GM23338 (cell line): ENCODE results near the gene CDHR2. TPM values are rescaled to one million over a fixed set of nuclear protein-coding genes. Genes with fewer than 3 reads are reported as not detected.

ENCODE experiments used
- ATAC-seq: fragments of 200-7000 bp; cut with Tn5 transposase; 3 replicates; pipeline ENCODE4 v1.9.1; 2020
- DNase-seq: peaks from one replicate; pipeline ENCODE4 v3.0.0-alpha.2; 2015; ENCODE audit warnings: low spot score
- H2AFZ ChIP-seq: fragments of 200-600 bp; sonication (generic); 2 replicates; pipeline ENCODE4 v1.8.0; 2016; ENCODE audit warnings: antibody characterized with exemption, mild to moderate bottlenecking, moderate library complexity
- H3F3A ChIP-seq: fragments of 200-600 bp; sonication (generic); replicated peaks from 2 replicates; pipeline ENCODE4 v1.8.0; 2017; ENCODE audit warnings: antibody characterized with exemption, mixed run types, low read depth
- H3K27ac ChIP-seq: fragments of 200-600 bp; sonication (generic); 2 replicates; pipeline ENCODE4 v1.6.1; 2016; ENCODE audit warnings: low read depth
- H3K27me3 ChIP-seq: fragments of 200-600 bp; sonication (generic); 2 replicates; pipeline ENCODE4 v1.8.0; 2016; ENCODE audit warnings: mild to moderate bottlenecking, mixed run types, moderate library complexity; ENCODE audit not compliant: insufficient read depth
- H3K36me3 ChIP-seq: fragments of 200-600 bp; sonication (generic); 2 replicates; pipeline ENCODE4 v1.8.0; 2016; ENCODE audit warnings: mild to moderate bottlenecking; ENCODE audit not compliant: insufficient read depth
- H3K4me1 ChIP-seq: fragments of 200-600 bp; sonication (generic); 2 replicates; pipeline ENCODE4 v1.8.0; 2016; ENCODE audit warnings: mild to moderate bottlenecking, moderate library complexity; ENCODE audit not compliant: insufficient read depth
- H3K4me2 ChIP-seq: fragments of 200-600 bp; sonication (generic); 2 replicates; pipeline ENCODE4 v1.7.1; 2017; ENCODE audit warnings: mixed run types
- H3K4me3 ChIP-seq: fragments of 200-600 bp; sonication (generic); 2 replicates; pipeline ENCODE4 v1.6.1; 2016; ENCODE audit warnings: mixed run types
- H3K79me2 ChIP-seq: fragments of 200-600 bp; sonication (generic); replicated peaks from 2 replicates; pipeline ENCODE4 v1.8.0; 2017; ENCODE audit warnings: mild to moderate bottlenecking; ENCODE audit not compliant: insufficient read depth
- H3K9me2 ChIP-seq: fragments of 200-600 bp; sonication (generic); 2 replicates; pipeline ENCODE4 v1.8.0; 2017; ENCODE audit not compliant: insufficient read depth
- H4K20me1 ChIP-seq: fragments of 200-600 bp; sonication (generic); replicated peaks from 2 replicates; pipeline ENCODE4 v1.8.0; 2017; ENCODE audit warnings: mild to moderate bottlenecking; ENCODE audit not compliant: insufficient read depth
- H3K27ac Mint-ChIP-seq: 2 replicates; pipeline ENCODE4 v1.8.0; 2020; ENCODE audit warnings: inconsistent platforms, mild to moderate bottlenecking, moderate library complexity, mixed read lengths
- H3K27me3 Mint-ChIP-seq: 3 replicates; pipeline ENCODE4 v1.8.0; 2022; ENCODE audit warnings: low read depth, mild to moderate bottlenecking, moderate library complexity, mixed read lengths, inconsistent platforms; ENCODE audit not compliant: insufficient read depth, poor library complexity
- H3K36me3 Mint-ChIP-seq: 3 replicates; pipeline ENCODE4 v1.8.0; 2021; ENCODE audit warnings: low read depth, mild to moderate bottlenecking, inconsistent platforms, moderate library complexity, mixed read lengths
- H3K4me1 Mint-ChIP-seq: 3 replicates; pipeline ENCODE4 v1.8.0; 2020; ENCODE audit warnings: mild to moderate bottlenecking, inconsistent platforms, mixed read lengths
- H3K4me3 Mint-ChIP-seq: 3 replicates; pipeline ENCODE4 v1.8.0; 2021; ENCODE audit warnings: moderate library complexity, mild to moderate bottlenecking, inconsistent platforms, mixed read lengths
- H3K9me3 Mint-ChIP-seq: 3 replicates; pipeline ENCODE4 v1.8.0; 2020; ENCODE audit warnings: moderate library complexity, mild to moderate bottlenecking, inconsistent platforms, mixed read lengths
- CTCF ChIP-seq, 2 experiments: fragments of 200-600 bp in 1 of 2; sonication (generic) in 1 of 2; conservative IDR thresholded peaks; 2 replicates each; pipeline versions ENCODE4 v1.5.1 to v1.6.1; 2016 to 2017; ENCODE audit warnings: antibody characterized with exemption in 2 of 2, low read depth in 2 of 2, mild to moderate bottlenecking in 2 of 2, moderate library complexity in 1 of 2
- ETS1 ChIP-seq: IDR thresholded peaks from 2 replicates; pipeline ENCODE4 v1.6.1; 2016; ENCODE audit warnings: antibody characterized with exemption
- EZH2 ChIP-seq: fragments of 200-600 bp; sonication (generic); IDR thresholded peaks from one replicate; pipeline ENCODE4 v1.8.0; 2017; ENCODE audit warnings: antibody characterized with exemption, mild to moderate bottlenecking, low read depth; ENCODE audit not compliant: unreplicated experiment
- JUNB ChIP-seq: IDR thresholded peaks from one replicate; pipeline ENCODE4 v1.6.1; 2016; ENCODE audit warnings: antibody characterized with exemption; ENCODE audit not compliant: unreplicated experiment
- ZNF462 ChIP-seq: fragments of 250-450 bp; sonication (Bioruptor Pico); IDR thresholded peaks from 2 replicates; pipeline ENCODE4 v1.5.0; 2020; ENCODE audit warnings: mild to moderate bottlenecking, moderate library complexity
- polyA plus RNA-seq: library from polyadenylated mRNA; unstranded; fragments of >200 nt; fragmentation: Nextera tagmentation; extraction: Ambion mirVana; gene quantifications from 2 replicates; pipeline ENCODE4 v1.2.1, GENCODE V29; 2016
- total RNA-seq: library from RNA; depleted of rRNA; stranded (reverse); fragments of >200 nt; shearing (Covaris generic); gene quantifications from 2 replicates; pipeline ENCODE4 v1.2.3, GENCODE V29; 2014

The CDHR2 gene
- total and polyA plus RNA-seq, 2 experiments from 2014 or later, result not detected

- no peaks in the 10 kb centered on the region for H3K9me2 ChIP-seq
- H3K4me3 ChIP-seq, result peak overlapping the region; percentile 74
- no peak for TF ChIP-seq JUNB
- TF ChIP-seq EZH2, result no peak
- TF ChIP-seq ETS1, result no peak
- TF ChIP-seq ZNF462 (CRISPR knock-in tag), result no peak
- TF ChIP-seq CTCF (conservative IDR thresholded peaks at IDR 0.05; ENCODE audit: low read depth in 2 of 2), result no peak
- H3K36me3 Mint-ChIP-seq, result peaks cover 43% of the 10 kb centered on the region
- no peak for DNase-seq
- no peaks in the 10 kb centered on the region for H3K27me3 ChIP-seq
- H3K4me1 Mint-ChIP-seq, result peaks cover 39% of the 10 kb centered on the region
- H3K27ac Mint-ChIP-seq, result peak overlapping the region; percentile 99
- 0 out of 2 replicates have a peak, but pooled peaks cover 4% of the 10 kb centered on the region for H3K36me3 ChIP-seq
- H3K79me2 ChIP-seq, result peaks cover 52% of the 10 kb centered on the region
- peak overlapping the region; percentile 99 for H3K4me3 Mint-ChIP-seq
- H3K9me3 Mint-ChIP-seq, result peaks cover 2% of the 10 kb centered on the region; the same call in 1 of the 3 replicates
- H3F3A ChIP-seq, result 0 out of 2 replicates have a peak, but pooled peaks cover 7% of the 10 kb centered on the region
- H3K27ac ChIP-seq, result peak overlapping the region; percentile 99
- H2AFZ ChIP-seq, result no peak overlapping the region
- H3K4me2 ChIP-seq, result peak overlapping the region; percentile 98
- ATAC-seq, result no peak
- peaks cover 26% of the 10 kb centered on the region for H4K20me1 ChIP-seq
- peaks cover 20% of the 10 kb centered on the region for H3K27me3 Mint-ChIP-seq
- peaks cover 24% of the 10 kb centered on the region for H3K4me1 ChIP-seq
Observed at GRCh38 chr5:176535101-176535663, 14.0 kb upstream of the CDHR2 start.
